Astrocyte of the spinal cord (primary cell): ENCODE data around the gene CLMP.

Experiments used
- DNase-seq: peaks from one replicate; pipeline ENCODE4 v3.0.0; 2011; ENCODE audit warnings: low read depth, low spot score
- H3K4me3 ChIP-seq: 2 replicates; pipeline ENCODE4 v1.5.1; 2011; ENCODE audit warnings: low read depth, mild to moderate bottlenecking, low read length, moderate library complexity
- CTCF ChIP-seq: IDR thresholded peaks from 2 replicates; pipeline ENCODE4 v1.5.1; 2012; ENCODE audit warnings: low read depth, mild to moderate bottlenecking, low read length, inconsistent platforms
- in situ Hi-C: cut with HindIII; loops from 2 replicates; pipeline ENCODE4 v1.10.0; 2017; ENCODE audit warnings: low sequenced_read_pairs

CLMP gene

GRCh38 chr11:123203934-123204333 lies 8.9 kb upstream of the CLMP start:
- TF ChIP-seq CTCF = no peak
- in situ Hi-C loops = no loop called here
- no peak overlapping the region for H3K4me3 ChIP-seq
- DNase-seq = no peak

- DNase-seq = no peak
- H3K4me3 ChIP-seq = no peak overlapping the region
- in situ Hi-C loops = no loop called here
- TF ChIP-seq CTCF = no peak
These were observed 8.4 kb upstream of the CLMP start for GRCh38 chr11:123203471-123203870.

- in situ Hi-C loops = no loop called here
- TF ChIP-seq CTCF = no peak
- no peak for DNase-seq
- H3K4me3 ChIP-seq = no peak overlapping the region
These were observed 7.4 kb upstream of the CLMP start for GRCh38 chr11:123202155-123203151.

GRCh38 chr11:123200264-123200663 lies 5.2 kb upstream of the CLMP start:
- no peak for TF ChIP-seq CTCF
- in situ Hi-C loops = no loop called here
- no peak for DNase-seq
- H3K4me3 ChIP-seq = no peak overlapping the region

- no peak overlapping the region for H3K4me3 ChIP-seq
- DNase-seq = no peak
- TF ChIP-seq CTCF = no peak
- in situ Hi-C loops = no loop called here
These were observed 2.7 kb upstream of the CLMP start for GRCh38 chr11:123197711-123198110.

- no peak for TF ChIP-seq CTCF
- DNase-seq = no peak
- no peak overlapping the region for H3K4me3 ChIP-seq
- in situ Hi-C loops = no loop called here
These were observed 1.1 kb upstream of the CLMP start for GRCh38 chr11:123196060-123196714.
